OCI-M2 (cell line): ENCODE results near the gene WNT8A.

Experiments used
- DNase-seq: peaks from one replicate; lab custom pipeline; 2025; ENCODE audit not compliant: unreplicated experiment; lab: John Stamatoyannopoulos, UW

WNT8A gene

DNA sequence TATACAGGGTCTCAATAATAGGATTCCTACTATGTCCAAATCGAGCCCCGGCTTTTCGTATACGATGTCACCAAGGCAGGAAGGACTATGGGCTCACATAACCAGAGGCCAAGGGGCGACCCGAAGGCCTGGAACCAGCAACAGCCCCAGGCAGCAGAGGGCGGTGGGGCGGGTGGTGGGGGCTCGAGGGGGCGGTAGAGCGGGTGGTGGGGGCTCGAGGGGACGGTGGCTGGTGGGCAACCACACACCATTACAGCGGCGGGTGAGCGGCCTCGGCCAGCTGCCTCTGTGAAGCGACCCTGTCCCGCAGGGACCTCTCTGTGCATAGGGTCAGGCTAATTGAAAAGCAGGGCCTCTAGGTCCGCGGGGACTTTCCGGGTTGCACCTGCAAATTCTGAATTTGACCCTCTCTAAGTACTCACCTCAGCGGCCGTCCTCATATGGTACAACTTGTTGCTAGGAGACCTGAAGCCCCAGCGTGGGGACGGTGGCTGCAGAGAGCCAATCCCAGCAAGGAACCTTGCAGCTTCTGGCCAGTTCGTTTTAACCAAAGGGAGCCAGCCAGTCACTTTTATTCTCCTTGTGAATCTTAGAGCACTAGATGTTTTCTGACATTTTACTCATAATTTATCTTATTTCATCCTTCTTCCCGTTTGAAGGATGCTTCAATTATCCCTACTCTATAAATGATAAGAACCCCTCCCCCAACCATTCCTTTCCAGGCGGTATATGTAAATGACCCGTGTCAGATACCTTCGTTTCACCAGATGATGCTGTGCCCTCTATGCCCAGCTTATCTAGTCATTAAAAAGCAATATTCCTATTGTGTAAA, 55.3 kb downstream of the WNT8A start, which contains the start of gene NME5:
NME5 (minus strand) TSS at position 480 of the 832 bp plus-strand sequence. CDS start 648 bp downstream, outside the sequence.
- no peak for DNase-seq

- DNase-seq: no peak
These were observed 55.9 kb downstream of the WNT8A start for GRCh38 chr5:138139781-138140090.

DNA sequence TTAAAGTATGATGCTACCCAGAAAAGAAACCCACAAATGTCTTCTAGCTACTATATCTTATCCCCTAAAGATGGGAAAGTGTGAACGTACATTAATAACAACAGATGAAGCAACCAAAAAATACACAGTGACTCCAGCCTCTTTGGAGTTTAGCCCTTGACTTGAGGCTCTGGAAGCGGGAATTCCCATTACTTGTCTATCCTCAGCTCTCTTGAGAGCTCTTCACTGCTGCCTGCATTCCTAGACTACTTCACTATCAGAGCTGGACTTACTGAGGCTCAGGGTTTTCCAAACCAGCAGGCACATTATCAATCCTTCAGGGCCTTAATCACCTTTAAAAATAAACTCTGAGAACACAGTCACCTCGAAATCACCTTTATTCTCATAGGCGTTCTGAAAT, 56.4 kb downstream of the WNT8A start:
- no peak for DNase-seq
